Measurements from ENCODE around the gene PCCA.
A peak's percentile ranks its signal among the peaks of the same experiment; 100 is the strongest.
"Not testable (repeated sequence)": the region's sequence is repeated elsewhere in the genome, so short reads cannot be mapped to it uniquely, and the experiment has no call there.

Gene PCCA

GRCh38 chr13:100115693-100116254 lies 26.9 kb downstream of the PCCA start:
- ATAC-seq (peak; percentile 65), DNase-seq (no peak)
- Mint-ChIP-seq H3K4me1 (peaks cover 15% of the 10 kb centered on the region), H3K27me3 (no peaks in the 10 kb centered on the region), H3K27ac (no peak overlapping the region), H3K9me3 (no peaks in the 10 kb centered on the region), H3K4me3 (no peak overlapping the region)

GRCh38 chr13:100124265-100124664 lies 35.4 kb downstream of the PCCA start:
- H3K4me1 Mint-ChIP-seq, result peaks cover 14% of the 10 kb centered on the region
- no peak overlapping the region for H3K4me3 Mint-ChIP-seq
- H3K27me3 Mint-ChIP-seq, result no peaks in the 10 kb centered on the region
- no peak for ATAC-seq
- DNase-seq, result no peak
- no peak overlapping the region for H3K27ac Mint-ChIP-seq
- H3K9me3 Mint-ChIP-seq, result peaks cover 9 to 12% of the 10 kb centered on the region in 2 donors

GRCh38 chr13:100125946-100126345 lies 37.1 kb downstream of the PCCA start:
- peaks cover 29% of the 10 kb centered on the region for H3K4me1 Mint-ChIP-seq
- DNase-seq, result no peak
- H3K27ac Mint-ChIP-seq, result no peak overlapping the region
- no peak overlapping the region for H3K4me3 Mint-ChIP-seq
- peaks cover 9 to 12% of the 10 kb centered on the region in 2 donors for H3K9me3 Mint-ChIP-seq
- H3K27me3 Mint-ChIP-seq, result no peaks in the 10 kb centered on the region
- ATAC-seq, result no peak

GRCh38 chr13:100128373-100128772 lies 39.5 kb downstream of the PCCA start:
- no peak for ATAC-seq
- Mint-ChIP-seq H3K4me1 (peaks cover 53% of the 10 kb centered on the region), H3K9me3 (no peaks in the 10 kb centered on the region), H3K27ac (no peak overlapping the region), H3K27me3 (no peaks in the 10 kb centered on the region), H3K4me3 (no peak overlapping the region)
- DNase-seq, result peak in 1 of 2 donors; percentile 5

GRCh38 chr13:100128838-100129237 lies 39.9 kb downstream of the PCCA start:
- no peak overlapping the region for H3K27ac Mint-ChIP-seq

GRCh38 chr13:100129605-100130004 lies 40.7 kb downstream of the PCCA start:
- no peaks in the 10 kb centered on the region for H3K27me3 Mint-ChIP-seq
- peak overlapping the region in 1 of 2 donors; percentile 86 for H3K27ac Mint-ChIP-seq
- no peaks in the 10 kb centered on the region for H3K9me3 Mint-ChIP-seq
- DNase-seq (no peak), ATAC-seq (no peak)
- H3K4me1 Mint-ChIP-seq, result peaks cover 53% of the 10 kb centered on the region
- peak overlapping the region in 1 of 2 donors; percentile 59 for H3K4me3 Mint-ChIP-seq

More at GRCh38 chr13:100128838-100129237, 39.9 kb downstream of the PCCA start:
- no peaks in the 10 kb centered on the region for H3K27me3 Mint-ChIP-seq
- ATAC-seq, result no peak
- H3K4me1 Mint-ChIP-seq, result peaks cover 53% of the 10 kb centered on the region
- DNase-seq, result no peak
- no peaks in the 10 kb centered on the region for H3K9me3 Mint-ChIP-seq
- H3K4me3 Mint-ChIP-seq, result no peak overlapping the region

GRCh38 chr13:100130092-100130491 lies 41.2 kb downstream of the PCCA start:
- H3K9me3 Mint-ChIP-seq, result no peaks in the 10 kb centered on the region
- H3K4me3 Mint-ChIP-seq, result no peak overlapping the region
- no peak overlapping the region for H3K27ac Mint-ChIP-seq
- H3K27me3 Mint-ChIP-seq, result no peaks in the 10 kb centered on the region
- ATAC-seq, result no peak
- DNase-seq, result no peak
- H3K4me1 Mint-ChIP-seq, result peaks cover 53% of the 10 kb centered on the region

GRCh38 chr13:100130930-100131511 lies 42.1 kb downstream of the PCCA start:
- H3K4me1 Mint-ChIP-seq, result peaks cover 53% of the 10 kb centered on the region
- ATAC-seq (no peak), DNase-seq (no peak)
- no peaks in the 10 kb centered on the region for H3K27me3 Mint-ChIP-seq
- no peaks in the 10 kb centered on the region for H3K9me3 Mint-ChIP-seq
- no peak overlapping the region for H3K27ac Mint-ChIP-seq
- H3K4me3 Mint-ChIP-seq, result no peak overlapping the region

- DNase-seq, result peak; percentile 56 to 70
- H3K9me3 Mint-ChIP-seq, result no peaks in the 10 kb centered on the region
- peak; percentile 99 for ATAC-seq
- peak overlapping the region in 1 of 2 donors; percentile 83 for H3K27ac Mint-ChIP-seq
- H3K4me1 Mint-ChIP-seq, result peaks cover 53% of the 10 kb centered on the region
- H3K27me3 Mint-ChIP-seq, result no peaks in the 10 kb centered on the region
- H3K4me3 Mint-ChIP-seq, result no peak overlapping the region
Observed at GRCh38 chr13:100131863-100132574, 43.1 kb downstream of the PCCA start.

GRCh38 chr13:100138859-100139491 lies 50.1 kb downstream of the PCCA start:
- Mint-ChIP-seq H3K9me3 (no peaks in the 10 kb centered on the region), H3K4me3 (no peak overlapping the region), H3K27me3 (no peaks in the 10 kb centered on the region), H3K27ac (no peak overlapping the region), H3K4me1 (peaks cover 29% of the 10 kb centered on the region)
- ATAC-seq (no peak), DNase-seq (no peak)

GRCh38 chr13:100139817-100140216 lies 50.9 kb downstream of the PCCA start:
- ATAC-seq (no peak), DNase-seq (no peak)
- no peaks in the 10 kb centered on the region for H3K27me3 Mint-ChIP-seq

GRCh38 chr13:100140441-100140840 lies 51.5 kb downstream of the PCCA start:
- Mint-ChIP-seq H3K9me3 (peaks cover 4 to 10% of the 10 kb centered on the region in 2 donors), H3K4me3 (no peak overlapping the region), H3K27ac (no peak overlapping the region), H3K27me3 (no peaks in the 10 kb centered on the region), H3K4me1 (peaks cover 29% of the 10 kb centered on the region)
- ATAC-seq, result no peak
- no peak for DNase-seq

More at GRCh38 chr13:100139817-100140216, 50.9 kb downstream of the PCCA start:
- H3K4me1 Mint-ChIP-seq, result peaks cover 29% of the 10 kb centered on the region
- no peak overlapping the region for H3K27ac Mint-ChIP-seq
- peaks cover 0 to 3% of the 10 kb centered on the region in 2 donors for H3K9me3 Mint-ChIP-seq
- H3K4me3 Mint-ChIP-seq, result no peak overlapping the region

- not testable (repeated sequence) for ATAC-seq, DNase-seq, H3K27ac Mint-ChIP-seq, H3K27me3 Mint-ChIP-seq, H3K4me3 Mint-ChIP-seq
- Mint-ChIP-seq H3K4me1 (peaks cover 29% of the 10 kb centered on the region), H3K9me3 (peaks cover 5 to 11% of the 10 kb centered on the region in 2 donors)
Observed at GRCh38 chr13:100141461-100141961, 52.6 kb downstream of the PCCA start.

- Mint-ChIP-seq H3K4me3 (no peak overlapping the region), H3K4me1 (no peaks in the 10 kb centered on the region), H3K9me3 (peaks cover 5 to 11% of the 10 kb centered on the region in 2 donors), H3K27ac (no peak overlapping the region), H3K27me3 (no peaks in the 10 kb centered on the region)
- no peak for ATAC-seq
- DNase-seq, result no peak
Observed at GRCh38 chr13:100146534-100146933, 57.6 kb downstream of the PCCA start.

GRCh38 chr13:100147825-100148224 lies 58.9 kb downstream of the PCCA start:
- ATAC-seq, result no peak
- Mint-ChIP-seq H3K4me3 (no peak overlapping the region), H3K9me3 (peaks cover 5 to 11% of the 10 kb centered on the region in 2 donors), H3K27ac (no peak overlapping the region), H3K27me3 (no peaks in the 10 kb centered on the region), H3K4me1 (no peaks in the 10 kb centered on the region)
- DNase-seq, result no peak

- DNase-seq (no peak), ATAC-seq (no peak)
- H3K27ac Mint-ChIP-seq, result no peak overlapping the region
- H3K4me3 Mint-ChIP-seq, result no peak overlapping the region
- peaks cover 5 to 11% of the 10 kb centered on the region in 2 donors for H3K9me3 Mint-ChIP-seq
- no peaks in the 10 kb centered on the region for H3K4me1 Mint-ChIP-seq
- H3K27me3 Mint-ChIP-seq, result no peaks in the 10 kb centered on the region
Observed at GRCh38 chr13:100148422-100148821, 59.5 kb downstream of the PCCA start.
